Subcutaneous abdominal adipose tissue (tissue), 5 donors: ENCODE results near the gene ZFYVE26.

Experiments
- H3K27ac ChIP-seq: one replicate; pipeline ENCODE4 v1.7.0; 2013; ENCODE audit warnings: low read depth, mild to moderate bottlenecking, inconsistent platforms, low read length, moderate library complexity
- H3K27me3 ChIP-seq, 5 donors: one replicate each; pipeline ENCODE4 v1.7.0; 2013; ENCODE audit warnings: low read length in 5 of 5, inconsistent platforms in 1 of 5; ENCODE audit not compliant: control insufficient read depth in 5 of 5, insufficient read depth in 4 of 5
- H3K36me3 ChIP-seq, 5 donors: one replicate each; pipeline ENCODE4 v1.7.0; 2013; ENCODE audit warnings: low read length in 5 of 5; ENCODE audit not compliant: control insufficient read depth in 5 of 5, insufficient read depth in 5 of 5
- H3K4me1 ChIP-seq, 5 donors: one replicate each; pipeline ENCODE4 v1.7.0; 2013; ENCODE audit warnings: low read length in 5 of 5, mild to moderate bottlenecking in 3 of 5, moderate library complexity in 1 of 5; ENCODE audit not compliant: control insufficient read depth in 5 of 5, insufficient read depth in 5 of 5
- H3K4me3 ChIP-seq, 5 donors: one replicate each; pipeline ENCODE4 v1.7.0; 2013; ENCODE audit warnings: low read length in 5 of 5, low read depth in 1 of 5
- H3K9ac ChIP-seq, 5 donors: one replicate each; pipeline ENCODE4 v1.7.0; 2013; ENCODE audit warnings: low read length in 5 of 5, mild to moderate bottlenecking in 4 of 5, moderate library complexity in 3 of 5
- H3K9me3 ChIP-seq, 5 donors: one replicate each; pipeline ENCODE4 v1.7.0; 2013; ENCODE audit warnings: low read length in 5 of 5; ENCODE audit not compliant: control insufficient read depth in 5 of 5
- donor health status: healthy.
- donor health status: healthy.
- donor health status: healthy.
- donor health status: healthy.
- donor health status: healthy.

The ZFYVE26 gene

DNA sequence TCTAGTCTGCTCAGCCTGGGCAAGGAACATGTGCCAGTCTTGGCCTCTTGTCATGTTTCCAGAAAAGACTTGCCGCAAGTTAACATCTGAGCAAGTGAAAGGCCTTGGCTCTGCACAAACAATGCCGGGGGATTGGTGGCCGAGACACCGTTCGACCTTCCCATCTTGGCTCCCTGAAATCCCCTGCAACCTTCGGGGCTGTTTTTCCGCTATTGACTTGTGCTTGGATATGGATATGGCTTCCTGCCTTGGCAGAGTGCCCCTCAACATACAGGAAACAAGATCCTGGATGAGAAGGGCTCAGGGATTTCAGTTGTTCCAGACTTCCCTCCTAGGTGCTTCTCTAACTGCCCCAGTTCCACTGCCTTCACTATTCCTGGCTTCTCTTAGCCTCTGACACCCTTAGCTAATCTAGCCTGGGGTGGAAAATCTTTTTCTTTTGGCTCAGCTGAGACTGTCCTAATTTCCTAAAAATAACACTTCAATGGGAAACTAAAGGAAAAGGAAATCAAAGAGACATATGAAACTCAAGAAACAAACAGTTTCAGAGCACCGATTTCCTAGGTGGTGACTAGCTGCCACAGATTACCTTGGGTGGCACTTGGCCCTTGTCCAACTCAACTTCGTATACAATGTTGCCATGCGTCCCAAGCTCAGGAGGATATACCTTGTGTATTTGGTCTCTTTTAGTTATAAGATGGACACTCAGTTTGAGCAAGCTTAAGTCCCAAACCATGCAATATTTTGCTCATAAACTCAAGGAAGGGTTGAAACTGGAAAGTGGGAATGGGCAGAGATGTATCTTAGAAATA, 80.8 kb downstream of the ZFYVE26 start:
- H3K36me3 ChIP-seq, result no peaks in the 10 kb centered on the region

DNA sequence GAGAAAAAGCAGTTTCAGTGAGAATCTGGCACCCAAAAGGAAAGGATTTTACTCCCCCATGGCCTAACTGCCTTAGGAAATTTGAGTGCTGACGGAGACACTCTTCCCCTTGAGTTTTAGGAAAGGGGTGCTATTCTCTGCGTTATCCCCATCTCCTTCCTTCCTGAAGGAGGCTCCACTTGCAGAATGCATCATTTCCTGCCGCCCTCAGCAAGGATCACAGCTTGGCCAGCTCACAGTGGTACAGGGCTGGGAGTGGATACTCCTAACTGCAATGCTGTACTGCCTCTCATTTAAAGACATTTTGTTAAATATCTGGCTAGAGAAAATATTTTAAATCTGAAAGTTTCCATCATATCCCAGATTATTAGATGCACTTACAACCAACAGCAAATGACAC, 81.7 kb downstream of the ZFYVE26 start:
- Histone ChIP-seq H3K27ac (no peak overlapping the region), H3K4me3 (no peak overlapping the region), H3K27me3 (no peaks in the 10 kb centered on the region), H3K9ac (no peak overlapping the region), H3K4me1 (peaks cover 0 to 18% (median 2%) of the 10 kb centered on the region in 5 donors), H3K9me3 (no peaks in the 10 kb centered on the region), H3K36me3 (no peaks in the 10 kb centered on the region)

More for the DNA sequence above, 80.8 kb downstream of the ZFYVE26 start:
- Histone ChIP-seq H3K4me3 (no peak overlapping the region), H3K9ac (no peak overlapping the region), H3K4me1 (peaks cover 0 to 18% (median 2%) of the 10 kb centered on the region in 5 donors), H3K27ac (no peak overlapping the region), H3K27me3 (no peaks in the 10 kb centered on the region), H3K9me3 (no peaks in the 10 kb centered on the region)

DNA sequence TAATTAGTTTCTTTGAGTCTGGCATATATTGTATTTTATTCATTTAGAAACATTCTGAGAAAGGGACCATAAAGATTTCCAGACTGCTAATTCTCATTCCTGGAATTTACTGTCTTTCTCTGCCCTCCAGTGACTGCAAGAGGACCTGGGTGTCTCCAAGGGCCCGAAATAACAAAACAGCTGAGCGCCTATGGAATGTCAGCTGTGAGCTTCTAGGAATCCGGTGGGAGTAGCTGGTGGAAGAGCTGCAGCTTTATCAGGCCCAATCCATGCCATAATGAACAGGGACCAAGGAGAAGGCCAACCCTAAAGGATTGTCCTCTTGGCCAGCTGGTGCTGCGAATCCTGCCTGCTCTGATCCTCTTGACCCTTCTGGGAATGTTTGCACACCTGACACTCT, 82.8 kb downstream of the ZFYVE26 start:
- H3K9me3 ChIP-seq, result no peaks in the 10 kb centered on the region
- no peak overlapping the region for H3K27ac ChIP-seq

DNA sequence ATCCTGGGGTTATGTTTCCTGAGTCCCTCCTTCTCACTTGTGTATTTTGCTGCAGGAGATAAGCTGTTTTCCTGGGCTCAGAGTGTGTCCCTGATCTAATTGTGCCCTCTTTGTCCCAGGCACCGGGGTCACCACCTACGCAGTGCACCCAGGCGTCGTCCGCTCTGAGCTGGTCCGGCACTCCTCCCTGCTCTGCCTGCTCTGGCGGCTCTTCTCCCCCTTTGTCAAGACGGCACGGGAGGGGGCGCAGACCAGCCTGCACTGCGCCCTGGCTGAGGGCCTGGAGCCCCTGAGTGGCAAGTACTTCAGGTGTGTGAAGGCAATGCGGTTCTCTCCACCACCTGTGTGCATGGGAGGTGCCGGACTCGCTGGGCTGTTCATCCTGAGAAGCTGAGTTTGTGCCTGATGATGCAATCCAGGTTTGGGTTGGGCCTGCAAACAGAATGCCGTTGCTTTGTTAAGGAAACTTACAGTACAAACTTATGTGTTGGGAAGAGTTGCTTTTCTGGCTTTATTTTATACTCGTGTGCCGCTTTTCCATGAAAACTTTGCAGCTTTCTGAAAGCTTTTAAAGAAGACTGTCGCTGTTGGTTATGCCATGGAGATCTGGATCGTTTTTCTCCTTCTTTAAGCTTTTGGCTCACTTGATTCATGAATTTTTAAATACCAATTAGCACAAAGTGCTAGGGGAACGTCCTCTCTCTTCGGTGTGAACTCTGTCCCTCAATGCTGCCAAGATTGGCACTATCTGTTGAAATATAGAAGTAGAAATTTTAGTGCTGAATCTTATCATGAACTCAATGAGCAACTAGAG, 87.1 kb downstream of the ZFYVE26 start:
- Histone ChIP-seq H3K36me3 (peaks cover 0 to 4% (median 0%) of the 10 kb centered on the region in 5 donors), H3K9me3 (peaks cover 0 to 5% (median 4%) of the 10 kb centered on the region in 5 donors), H3K27me3 (no peaks in the 10 kb centered on the region), H3K4me3 (no peak overlapping the region), H3K27ac (no peak overlapping the region), H3K4me1 (peaks cover 0 to 1% (median 0%) of the 10 kb centered on the region in 5 donors), H3K9ac (no peak overlapping the region)

More for the DNA sequence above, 82.8 kb downstream of the ZFYVE26 start:
- H3K27me3 ChIP-seq, result no peaks in the 10 kb centered on the region
- H3K36me3 ChIP-seq, result peaks cover 0 to 4% (median 0%) of the 10 kb centered on the region in 5 donors
- peaks cover 0 to 18% (median 0%) of the 10 kb centered on the region in 5 donors for H3K4me1 ChIP-seq
- no peak overlapping the region for H3K9ac ChIP-seq
- no peak overlapping the region for H3K4me3 ChIP-seq

DNA sequence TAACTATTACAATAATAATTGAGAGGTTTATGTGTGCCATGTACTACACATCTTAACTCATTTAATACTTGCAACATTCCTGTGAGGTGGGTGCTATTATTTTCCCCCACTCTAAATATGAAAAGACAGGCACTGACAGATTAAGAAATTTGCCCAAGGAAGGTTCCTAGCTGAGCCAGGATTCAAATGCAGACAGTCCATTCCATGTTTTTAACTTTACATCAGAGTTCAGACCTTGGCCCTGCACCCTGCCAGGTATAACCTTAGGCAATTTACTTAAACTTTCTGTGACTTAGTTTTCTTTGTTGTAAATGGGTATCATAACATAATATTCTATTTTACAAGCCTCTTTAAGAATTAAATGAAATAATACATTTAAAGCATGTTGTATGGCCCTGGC, 88.1 kb downstream of the ZFYVE26 start:
- Histone ChIP-seq H3K27ac (no peak overlapping the region), H3K27me3 (peaks cover 0 to 5% (median 0%) of the 10 kb centered on the region in 5 donors), H3K9ac (no peak overlapping the region), H3K9me3 (peaks cover 0 to 5% (median 4%) of the 10 kb centered on the region in 5 donors), H3K4me1 (peaks cover 0 to 1% (median 0%) of the 10 kb centered on the region in 5 donors), H3K36me3 (peaks cover 0 to 4% (median 0%) of the 10 kb centered on the region in 5 donors), H3K4me3 (no peak overlapping the region)

DNA sequence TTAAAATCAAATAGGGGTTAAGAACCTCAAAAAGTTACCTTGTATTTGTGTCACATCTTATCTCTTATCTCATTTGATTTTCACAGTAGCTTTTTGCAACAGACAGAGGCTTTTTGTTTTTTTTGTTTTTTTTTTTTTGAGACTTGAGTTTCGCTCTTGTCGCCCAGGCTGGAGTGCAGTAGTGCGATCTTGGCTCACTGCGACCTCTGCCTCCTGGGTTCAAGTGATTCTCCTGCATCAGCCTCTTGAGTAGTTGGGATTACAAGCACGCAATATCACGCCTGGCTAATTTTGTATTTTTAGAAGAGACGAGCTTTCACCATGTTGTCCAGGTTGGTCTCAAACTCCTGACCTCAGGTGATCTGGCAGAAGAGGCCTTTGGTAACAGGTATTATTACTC, 89.0 kb downstream of the ZFYVE26 start:
- peaks cover 0 to 4% (median 0%) of the 10 kb centered on the region in 5 donors for H3K36me3 ChIP-seq
- H3K4me3 ChIP-seq, result no peak overlapping the region
- H3K27me3 ChIP-seq, result peaks cover 0 to 5% (median 0%) of the 10 kb centered on the region in 5 donors
- H3K9ac ChIP-seq, result no peak overlapping the region
- peaks cover 1 to 6% (median 2%) of the 10 kb centered on the region in 5 donors for H3K4me1 ChIP-seq
- H3K27ac ChIP-seq, result no peak overlapping the region
- H3K9me3 ChIP-seq, result peaks cover 0 to 5% (median 4%) of the 10 kb centered on the region in 5 donors

DNA sequence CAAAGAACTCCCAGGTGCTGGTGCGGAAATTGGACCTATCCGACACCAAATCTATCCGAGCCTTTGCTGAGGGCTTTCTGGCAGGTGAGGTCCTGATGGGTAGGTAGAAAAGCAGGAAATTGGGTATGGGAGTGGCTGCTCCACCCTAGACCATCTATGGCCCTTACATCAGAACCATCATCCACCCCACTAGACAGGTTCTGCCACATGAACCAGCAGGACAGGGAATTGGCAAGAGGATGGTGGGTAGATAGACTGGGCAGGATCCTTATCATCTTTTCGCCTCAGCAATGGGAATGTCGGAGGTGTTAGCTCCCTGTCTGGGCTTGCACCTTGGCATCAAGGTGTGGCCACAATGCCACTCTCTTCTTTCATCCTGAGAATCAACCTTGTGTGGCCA, 91.2 kb downstream of the ZFYVE26 start:
- Histone ChIP-seq H3K27me3 (peaks cover 0 to 6% (median 0%) of the 10 kb centered on the region in 5 donors), H3K9me3 (peaks cover 0 to 5% (median 4%) of the 10 kb centered on the region in 5 donors), H3K27ac (no peak overlapping the region), H3K4me1 (peaks cover 1 to 10% (median 5%) of the 10 kb centered on the region in 5 donors), H3K4me3 (no peak overlapping the region), H3K36me3 (peaks cover 0 to 4% (median 0%) of the 10 kb centered on the region in 5 donors), H3K9ac (no peak overlapping the region)

DNA sequence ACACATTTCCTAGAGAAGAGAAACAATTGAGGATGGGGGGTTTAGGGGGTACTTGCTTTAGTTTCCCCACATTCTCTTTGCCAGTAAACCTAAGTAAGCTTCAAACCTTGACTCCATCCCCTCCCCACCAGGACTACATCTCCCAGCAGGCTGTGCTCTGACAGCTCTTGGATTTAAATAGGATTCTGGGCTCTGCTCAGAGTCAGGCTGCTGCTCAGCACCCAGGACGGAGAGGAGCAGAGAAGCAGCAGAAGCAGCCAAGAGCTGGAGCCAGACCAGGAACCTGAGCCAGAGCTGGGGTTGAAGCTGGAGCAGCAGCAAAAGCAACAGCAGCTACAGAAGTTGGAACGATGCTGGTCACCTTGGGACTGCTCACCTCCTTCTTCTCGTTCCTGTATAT, 94.1 kb downstream of the ZFYVE26 start:
- Histone ChIP-seq H3K9ac (no peak overlapping the region), H3K9me3 (peaks cover 0 to 5% (median 4%) of the 10 kb centered on the region in 5 donors), H3K27ac (no peak overlapping the region), H3K27me3 (peaks cover 0 to 6% (median 0%) of the 10 kb centered on the region in 5 donors), H3K4me3 (peak overlapping the region in 1 of 5 donors; percentile 19), H3K4me1 (peaks cover 1 to 10% (median 5%) of the 10 kb centered on the region in 5 donors), H3K36me3 (no peaks in the 10 kb centered on the region)

DNA sequence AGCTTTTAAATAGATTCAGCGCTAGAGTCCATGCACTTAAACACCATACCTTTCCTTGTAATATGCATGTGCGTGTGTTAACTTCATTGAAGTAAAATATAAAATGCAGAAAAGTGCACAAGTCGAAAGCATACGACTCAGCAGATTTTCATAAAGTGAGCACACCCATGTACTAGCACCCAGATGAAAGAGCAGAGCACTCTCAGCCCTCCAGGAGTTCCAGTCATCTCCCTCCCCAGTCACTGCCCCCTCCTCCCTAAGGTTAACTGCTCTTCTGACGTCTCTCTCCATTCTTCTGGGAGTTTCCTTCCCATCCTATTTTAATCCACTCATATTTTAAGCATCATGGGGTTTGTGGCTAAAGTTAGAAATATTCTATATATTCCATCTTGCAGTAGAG, 94.5 kb downstream of the ZFYVE26 start:
- no peak overlapping the region for H3K9ac ChIP-seq
- no peak overlapping the region for H3K4me3 ChIP-seq
- H3K4me1 ChIP-seq, result peaks cover 1 to 10% (median 5%) of the 10 kb centered on the region in 5 donors
- peaks cover 0 to 6% (median 0%) of the 10 kb centered on the region in 5 donors for H3K27me3 ChIP-seq
- no peak overlapping the region for H3K27ac ChIP-seq
- H3K36me3 ChIP-seq, result no peaks in the 10 kb centered on the region
- peaks cover 0 to 5% (median 2%) of the 10 kb centered on the region in 5 donors for H3K9me3 ChIP-seq
